Tibial artery (tissue), 4 donors: Measurements from ENCODE around the gene ADGRV1.

Experiments used
- DNase-seq, 2 donors: peaks; one replicate each; pipeline ENCODE4 v3.0.0-alpha.2; 2019
- H3K27ac ChIP-seq, 2 donors: fragments of 200-600 bp; sonication (generic) in 1 of 2; 1 replicate in 1 of 2; 2 replicates in 1 of 2; pipeline ENCODE4 v1.5.1; 2018 to 2019; ENCODE audit warnings: mild to moderate bottlenecking in 1 of 2
- H3K27me3 ChIP-seq, 2 donors: fragments of 200-600 bp; sonication (generic) in 1 of 2; one replicate each; pipeline versions ENCODE4 v1.5.1 to v1.6.0; 2016 to 2019
- H3K36me3 ChIP-seq, 3 donors: fragments of 200-600 bp; sonication (generic) in 2 of 3; one replicate each; pipeline ENCODE4 v1.5.1; 2016 to 2019; ENCODE audit warnings: mild to moderate bottlenecking in 2 of 3
- H3K4me1 ChIP-seq, 4 donors: fragments of 200-600 bp; sonication (generic) in 2 of 4; 1 replicate in 3 of 4; 2 replicates in 1 of 4; pipeline ENCODE4 v1.5.1; 2016 to 2019
- H3K4me3 ChIP-seq, 2 donors: fragments of 200-600 bp; sonication (generic) in 1 of 2; 1 replicate in 1 of 2; 2 replicates in 1 of 2; pipeline ENCODE4 v1.5.1; 2018 to 2019; ENCODE audit warnings: mild to moderate bottlenecking in 2 of 2
- H3K9me3 ChIP-seq, 3 donors: fragments of 200-600 bp; sonication (generic) in 1 of 3; one replicate each; pipeline ENCODE4 v1.5.1; 2016 to 2019
- intact Hi-C: fragments of 100-400 bp; cut with DNase I; formaldehyde crosslinking; loops from one replicate; pipeline ENCODE4 v1.15.0; 2023; ENCODE audit warnings: low total_unique reads
- TF ChIP-seq, protein P1 (sequence below), 2 experiments: fragments of 200-600 bp in 1 of 2; fragments of 450-650 bp in 1 of 2; IDR thresholded peaks; one replicate each; pipeline ENCODE4 v1.5.1; 2017 to 2019; ENCODE audit warnings: antibody characterized with exemption in 2 of 2, mild to moderate bottlenecking in 1 of 2, moderate library complexity in 1 of 2

The ADGRV1 gene

DNA sequence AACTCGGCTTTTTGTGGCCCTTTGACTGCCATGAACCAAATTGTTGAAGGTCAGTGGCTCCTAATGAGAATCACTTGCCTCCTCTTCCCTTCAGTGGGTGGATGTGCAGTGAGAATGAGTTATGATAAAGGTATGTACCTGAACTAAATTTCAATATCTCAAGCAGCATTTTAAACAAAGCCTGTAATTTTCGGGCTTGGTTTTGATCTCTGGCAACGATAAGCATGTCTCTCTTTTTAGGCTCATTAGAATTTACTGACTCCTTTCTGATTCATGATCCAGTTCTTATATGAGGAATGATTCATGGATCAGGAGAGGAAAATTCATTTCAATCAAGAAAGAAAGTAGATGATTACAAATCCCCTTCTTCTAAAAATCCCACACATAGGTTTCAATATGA lies 519.0 kb downstream of the ADGRV1 start:
- intact Hi-C loops: no loop called here
- H3K27ac ChIP-seq: no peak overlapping the region

DNA sequence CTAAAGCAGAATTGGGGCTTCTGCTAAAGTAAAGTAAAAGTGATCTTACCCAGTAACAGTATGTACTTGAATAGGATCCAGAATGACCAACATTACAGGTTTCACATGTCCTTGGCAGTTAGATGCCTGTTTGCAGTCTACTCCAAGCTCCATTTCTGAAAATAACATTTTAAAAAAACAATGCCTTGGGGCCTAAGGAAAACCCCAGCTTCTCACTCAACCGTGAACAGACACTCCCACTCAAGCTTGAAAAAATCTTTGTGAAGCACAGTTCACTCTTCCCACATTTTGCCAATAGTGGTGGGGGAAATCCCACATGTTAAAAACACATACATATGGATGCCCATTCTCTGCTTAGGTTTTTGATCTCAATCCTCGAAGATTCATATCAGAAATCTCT lies 520.4 kb downstream of the ADGRV1 start:
- Histone ChIP-seq H3K36me3 (no peaks in the 10 kb centered on the region), H3K4me3 (no peak overlapping the region), H3K9me3 (no peaks in the 10 kb centered on the region), H3K27me3 (no peaks in the 10 kb centered on the region), H3K27ac (peak overlapping the region; percentile 19 to 51), H3K4me1 (peaks cover 0 to 16% (median 13%) of the 10 kb centered on the region in 4 donors)
- TF ChIP-seq, protein P1, sequence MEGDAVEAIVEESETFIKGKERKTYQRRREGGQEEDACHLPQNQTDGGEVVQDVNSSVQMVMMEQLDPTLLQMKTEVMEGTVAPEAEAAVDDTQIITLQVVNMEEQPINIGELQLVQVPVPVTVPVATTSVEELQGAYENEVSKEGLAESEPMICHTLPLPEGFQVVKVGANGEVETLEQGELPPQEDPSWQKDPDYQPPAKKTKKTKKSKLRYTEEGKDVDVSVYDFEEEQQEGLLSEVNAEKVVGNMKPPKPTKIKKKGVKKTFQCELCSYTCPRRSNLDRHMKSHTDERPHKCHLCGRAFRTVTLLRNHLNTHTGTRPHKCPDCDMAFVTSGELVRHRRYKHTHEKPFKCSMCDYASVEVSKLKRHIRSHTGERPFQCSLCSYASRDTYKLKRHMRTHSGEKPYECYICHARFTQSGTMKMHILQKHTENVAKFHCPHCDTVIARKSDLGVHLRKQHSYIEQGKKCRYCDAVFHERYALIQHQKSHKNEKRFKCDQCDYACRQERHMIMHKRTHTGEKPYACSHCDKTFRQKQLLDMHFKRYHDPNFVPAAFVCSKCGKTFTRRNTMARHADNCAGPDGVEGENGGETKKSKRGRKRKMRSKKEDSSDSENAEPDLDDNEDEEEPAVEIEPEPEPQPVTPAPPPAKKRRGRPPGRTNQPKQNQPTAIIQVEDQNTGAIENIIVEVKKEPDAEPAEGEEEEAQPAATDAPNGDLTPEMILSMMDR (IDR thresholded peaks at IDR 0.05): no peak
- no peak for DNase-seq
- intact Hi-C loops: no loop called here

More for the DNA sequence above, 519.0 kb downstream of the ADGRV1 start:
- TF ChIP-seq, protein P1 (IDR thresholded peaks at IDR 0.05): no peak
- Histone ChIP-seq H3K9me3 (no peaks in the 10 kb centered on the region), H3K27me3 (no peaks in the 10 kb centered on the region), H3K36me3 (no peaks in the 10 kb centered on the region), H3K4me3 (no peak overlapping the region), H3K4me1 (peaks cover 0 to 21% (median 16%) of the 10 kb centered on the region in 4 donors)
- DNase-seq: no peak

GRCh38 chr5:91089758-91090157 lies 531.2 kb downstream of the ADGRV1 start:
- H3K9me3 ChIP-seq: no peaks in the 10 kb centered on the region
- peaks cover 0 to 1% (median 0%) of the 10 kb centered on the region in 4 donors for H3K4me1 ChIP-seq
- H3K27ac ChIP-seq: no peak overlapping the region
- no peaks in the 10 kb centered on the region for H3K27me3 ChIP-seq
- DNase-seq: no peak
- no peak overlapping the region for H3K4me3 ChIP-seq
- H3K36me3 ChIP-seq: no peaks in the 10 kb centered on the region
- TF ChIP-seq, protein P1 (IDR thresholded peaks at IDR 0.05): no peak
- intact Hi-C loops: loop anchor here (5.0 kb wide), 1 partner anchor 157 kb away; no protein-coding TSS in a partner anchor

DNA sequence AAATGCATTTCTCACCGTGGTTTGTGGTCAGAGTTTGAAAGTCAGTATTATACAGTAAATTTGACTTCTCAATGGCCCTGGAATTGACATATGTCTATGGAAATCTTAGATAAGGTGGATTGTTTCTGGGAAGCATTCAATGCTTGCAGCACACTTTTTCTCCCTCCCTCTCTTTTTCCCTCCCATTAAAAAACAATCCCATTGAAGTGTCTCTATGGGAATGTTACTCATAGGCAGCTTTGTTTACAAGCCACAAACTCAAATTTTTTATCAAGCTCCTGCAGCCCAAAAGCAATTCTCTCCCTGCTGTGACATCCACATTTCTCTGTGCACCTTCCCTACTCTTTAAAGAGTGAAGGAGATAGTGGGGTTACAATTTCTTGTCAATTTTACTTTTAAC lies 532.4 kb downstream of the ADGRV1 start:
- H3K9me3 ChIP-seq: no peaks in the 10 kb centered on the region
- intact Hi-C loops: loop anchor here (5.0 kb wide), 1 partner anchor 159 kb away; no protein-coding TSS in a partner anchor
- H3K4me3 ChIP-seq: no peak overlapping the region
- H3K27me3 ChIP-seq: no peaks in the 10 kb centered on the region
- TF ChIP-seq, protein P1 (IDR thresholded peaks at IDR 0.05): no peak
- no peaks in the 10 kb centered on the region for H3K36me3 ChIP-seq
- no peak overlapping the region for H3K27ac ChIP-seq
- peaks cover 0 to 5% (median 0%) of the 10 kb centered on the region in 4 donors for H3K4me1 ChIP-seq
- DNase-seq: no peak

DNA sequence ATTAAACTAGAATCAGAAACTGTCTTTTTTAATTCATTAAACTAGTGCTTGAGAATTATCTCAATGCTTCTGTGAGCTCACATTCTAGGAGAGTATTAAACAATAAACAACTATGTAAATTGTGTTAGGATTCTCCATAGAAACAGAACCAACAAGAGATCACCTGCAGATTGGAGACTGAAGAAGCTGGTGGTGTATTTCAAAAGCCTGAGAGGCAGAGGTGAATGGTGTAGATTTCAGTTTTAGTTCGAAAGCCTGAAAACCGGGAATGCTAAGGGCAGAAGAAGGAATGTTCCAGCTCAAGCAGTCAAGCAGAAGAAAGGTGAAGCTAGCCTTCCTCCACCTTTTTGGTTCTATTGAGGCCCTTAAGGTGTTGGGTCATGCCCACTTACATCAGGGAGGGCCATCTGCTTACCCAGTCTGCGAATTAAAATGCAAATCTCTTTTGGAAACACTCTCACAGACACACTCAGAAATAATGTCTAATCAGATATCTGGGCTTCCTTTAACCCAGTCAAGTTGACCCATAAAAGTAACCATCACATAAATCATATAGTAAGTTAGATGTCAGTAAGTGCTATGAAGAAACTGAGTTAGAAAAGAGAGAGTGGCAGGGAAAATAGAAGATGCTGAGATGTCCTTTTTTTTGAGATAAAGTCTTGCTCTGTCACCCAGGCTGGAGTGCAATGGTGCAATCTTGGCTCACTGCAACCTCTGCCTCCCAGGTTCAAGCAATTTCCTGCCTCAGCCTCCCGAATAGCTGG lies 533.1 kb downstream of the ADGRV1 start:
- Histone ChIP-seq H3K36me3 (no peaks in the 10 kb centered on the region), H3K9me3 (no peaks in the 10 kb centered on the region), H3K4me3 (no peak overlapping the region), H3K4me1 (peaks cover 0 to 5% (median 0%) of the 10 kb centered on the region in 4 donors), H3K27me3 (no peaks in the 10 kb centered on the region), H3K27ac (no peak overlapping the region)
- TF ChIP-seq, protein P1 (IDR thresholded peaks at IDR 0.05): no peak
- no peak for DNase-seq
- intact Hi-C loops: loop anchor here (5.0 kb wide), 1 partner anchor 159 kb away; no protein-coding TSS in a partner anchor
